ENCODE results near the gene SCAMP2. TPM values are rescaled to one million over a fixed set of nuclear protein-coding genes. Genes with fewer than 3 reads are reported as not detected.
"Not testable (repeated sequence)": the region's sequence is repeated elsewhere in the genome, so short reads cannot be mapped to it uniquely, and the experiment has no call there.

The SCAMP2 gene
- total RNA-seq, 1 donor from 2014 or later = 90.8 TPM

- TF ChIP-seq CTCF (IDR thresholded peaks at IDR 0.05) = no peak
- Histone ChIP-seq H3K4me1 (peaks cover 4 to 13% of the 10 kb centered on the region in 2 donors), H3K36me3 (peaks cover 4 to 11% of the 10 kb centered on the region in 2 donors), H3K27me3 (no peaks in the 10 kb centered on the region), H3K9me3 (no peaks in the 10 kb centered on the region), H3K4me3 (peak within 1 kb of the TSS; percentile 76 to 85), H3K27ac (peak within 1 kb of the TSS; percentile 70 to 76)
- intact Hi-C loops (cut with DNase I) = loop anchor here (1.0 kb wide), 2 partner anchors 16 to 17 kb away; partner anchors contain the start of genes FAM219B and SCAMP2
- DNase-seq (ENCODE audit: low spot score in 2 of 2) = peak; percentile 47 to 89
Measured at GRCh38 chr15:74889883-74890664, 16.9 kb upstream of the SCAMP2 start, which contains the start of gene MPI. Gene MPI (plus strand): TSS chr15:74890042. CDS start chr15:74890074, 32 bp downstream.

GRCh38 chr15:74889390-74889882, 16.3 kb upstream of the SCAMP2 start:
- no peaks in the 10 kb centered on the region for H3K27me3 ChIP-seq
- peak overlapping the region; percentile 70 to 76 for H3K27ac ChIP-seq
- peaks cover 4 to 13% of the 10 kb centered on the region in 2 donors for H3K4me1 ChIP-seq
- intact Hi-C loops (cut with DNase I) = loop anchor here (1.0 kb wide), 1 partner anchor 16 kb away; the partner anchor contains the start of gene SCAMP2
- peak overlapping the region; percentile 76 to 85 for H3K4me3 ChIP-seq
- no peak for TF ChIP-seq CTCF (IDR thresholded peaks at IDR 0.05)
- DNase-seq (ENCODE audit: low spot score in 2 of 2) = peak in 1 of 2 donors; percentile 76
- H3K9me3 ChIP-seq = no peaks in the 10 kb centered on the region
- H3K36me3 ChIP-seq = peaks cover 4 to 11% of the 10 kb centered on the region in 2 donors

GRCh38 chr15:74888716-74889115, 15.6 kb upstream of the SCAMP2 start:
- Histone ChIP-seq H3K27me3 (no peaks in the 10 kb centered on the region), H3K4me1 (peaks cover 4 to 13% of the 10 kb centered on the region in 2 donors), H3K36me3 (peaks cover 4 to 11% of the 10 kb centered on the region in 2 donors), H3K27ac (no peak overlapping the region), H3K4me3 (no peak overlapping the region), H3K9me3 (no peaks in the 10 kb centered on the region)
- no peak for DNase-seq (ENCODE audit: low spot score in 2 of 2)
- intact Hi-C loops (cut with DNase I) = loop anchor here (1.0 kb wide), 1 partner anchor 15 kb away; the partner anchor contains the start of gene SCAMP2
- TF ChIP-seq CTCF (IDR thresholded peaks at IDR 0.05) = no peak

GRCh38 chr15:74887537-74888193, 14.5 kb upstream of the SCAMP2 start:
- peaks cover 4 to 13% of the 10 kb centered on the region in 2 donors for H3K4me1 ChIP-seq

GRCh38 chr15:74885461-74885860, 12.3 kb upstream of the SCAMP2 start:
- H3K4me3 ChIP-seq = no peak overlapping the region
- DNase-seq (ENCODE audit: low spot score in 2 of 2) = no peak
- H3K27me3 ChIP-seq = no peaks in the 10 kb centered on the region
- TF ChIP-seq CTCF (IDR thresholded peaks at IDR 0.05) = no peak
- H3K4me1 ChIP-seq = peaks cover 4 to 12% of the 10 kb centered on the region in 2 donors
- intact Hi-C loops (cut with DNase I) = no loop called here
- no peaks in the 10 kb centered on the region for H3K36me3 ChIP-seq
- no peaks in the 10 kb centered on the region for H3K9me3 ChIP-seq
- H3K27ac ChIP-seq = no peak overlapping the region

More at GRCh38 chr15:74887537-74888193, 14.5 kb upstream of the SCAMP2 start:
- intact Hi-C loops (cut with DNase I); H3K4me3 ChIP-seq; H3K9me3 ChIP-seq; H3K36me3 ChIP-seq; H3K27ac ChIP-seq; DNase-seq (ENCODE audit: low spot score in 2 of 2); H3K27me3 ChIP-seq: not testable (repeated sequence)
